K562 (cell line): Measurements from ENCODE around the gene DPEP2. TPM values are rescaled to one million over a fixed set of nuclear protein-coding genes. Genes with fewer than 3 reads are reported as not detected.

Experiments
- DIDO1 ChIP-seq: fragments of 450-650 bp; IDR thresholded peaks from 2 replicates; pipeline ENCODE4 v1.6.1; 2016; ENCODE audit warnings: low read depth, missing biosample characterization, missing genetic modification characterization
- ELF1 ChIP-seq: fragments of 200-800 bp; sonication (Bioruptor generic); IDR thresholded peaks from 2 replicates; pipeline ENCODE4 v1.6.1; 2016; ENCODE audit warnings: missing genetic modification characterization, missing compliant biosample characterization
- GMEB1 ChIP-seq: fragments of 250-450 bp; sonication (Bioruptor Pico); IDR thresholded peaks from 2 replicates; pipeline ENCODE4 v1.4.0; 2020; ENCODE audit warnings: mild to moderate bottlenecking
- HDAC2 ChIP-seq: fragments of 450-650 bp; IDR thresholded peaks from 2 replicates; pipeline ENCODE4 v1.6.1; 2016; ENCODE audit warnings: mild to moderate bottlenecking
- HMG20A ChIP-seq: fragments of 450-650 bp; formaldehyde crosslinking; conservative IDR thresholded peaks from 2 replicates; pipeline ENCODE4 v1.4.0; 2020; ENCODE audit warnings: mild to moderate bottlenecking, mixed read lengths
- MNT ChIP-seq, 2 experiments: fragments of 450-650 bp; conservative IDR thresholded peaks; 2 replicates each; pipeline ENCODE4 v1.6.1; 2017; ENCODE audit warnings: mild to moderate bottlenecking in 2 of 2, moderate library complexity in 2 of 2
- NCOA1 ChIP-seq: fragments of 450-650 bp; IDR thresholded peaks from 2 replicates; pipeline ENCODE4 v1.6.1; 2016; ENCODE audit warnings: low read depth
- NFATC3 ChIP-seq: fragments of 450-650 bp; IDR thresholded peaks from 2 replicates; pipeline ENCODE4 v1.6.1; 2017; ENCODE audit warnings: mild to moderate bottlenecking
- NKRF ChIP-seq: fragments of 450-650 bp; IDR thresholded peaks from 2 replicates; pipeline ENCODE4 v1.6.1; 2016; ENCODE audit warnings: borderline replicate concordance
- NR2C2 ChIP-seq, 2 experiments: fragments of 200-800 bp in 1 of 2; sonication (Bioruptor generic) in 1 of 2; sonication (generic) in 1 of 2; formaldehyde crosslinking in 1 of 2; IDR thresholded peaks; 2 replicates each; pipeline versions ENCODE4 v1.6.1 to v1.8.0; 2016 to 2022; ENCODE audit warnings: mild to moderate bottlenecking in 1 of 2, missing compliant biosample characterization in 1 of 2, missing genetic modification characterization in 1 of 2, missing genetic modification reagents in 1 of 2
- RBBP5 ChIP-seq: fragments of 200-600 bp; sonication (generic); IDR thresholded peaks from 2 replicates; pipeline ENCODE4 v1.6.1; 2012; ENCODE audit warnings: borderline replicate concordance, mild to moderate bottlenecking, low read length, control low read depth, inconsistent platforms; ENCODE audit not compliant: insufficient read depth, poor library complexity, severe bottlenecking
- ZKSCAN1 ChIP-seq: fragments of 150-350 bp; IDR thresholded peaks from 2 replicates; pipeline ENCODE4 v1.6.1; 2016; ENCODE audit warnings: low read depth, low read length
- ZNF121 ChIP-seq: sonication (generic); formaldehyde crosslinking; conservative IDR thresholded peaks from 2 replicates; pipeline ENCODE4 v1.8.0; 2022; ENCODE audit warnings: missing genetic modification reagents
- ZNF23 ChIP-seq: fragments of 250-450 bp; sonication (Bioruptor Pico); IDR thresholded peaks from 2 replicates; pipeline ENCODE4 v1.4.0; 2020; ENCODE audit warnings: mild to moderate bottlenecking
- ZNF766 ChIP-seq: fragments of 200-800 bp; sonication (Bioruptor generic); conservative IDR thresholded peaks from 2 replicates; pipeline ENCODE4 v1.6.1; 2016; ENCODE audit warnings: missing genetic modification characterization, missing compliant biosample characterization
- polyA plus RNA-seq, 8 experiments: library from polyadenylated mRNA; depleted of rRNA in 4 of 8; stranded (reverse) in 5 of 8; unstranded in 3 of 8; fragments of >200 nt; fragmentation: Nextera tagmentation in 2 of 8; fragmentation: Illumina TruSeq in 1 of 8; extraction: Ambion mirVana in 2 of 8; extraction: Trizol in 1 of 8; gene quantifications; 2 replicates each; pipeline versions ENCODE4 v1.2.1 to v1.2.3, GENCODE V29; 2011 to 2014; ENCODE audit warnings: inconsistent platforms in 1 of 8, missing spikeins in 1 of 8
- total RNA-seq, 7 experiments: library from RNA; depleted of rRNA in 6 of 7; stranded (reverse); fragments of >200 nt in 6 of 7; fragmentation: Illumina TruSeq in 2 of 7; extraction: Trizol in 2 of 7; gene quantifications; 2 replicates each; pipeline versions ENCODE4 v1.2.1 to v1.2.3, GENCODE V29; 2011 to 2021; ENCODE audit warnings: low replicate concordance in 1 of 7

The DPEP2 gene
- total and polyA plus RNA-seq, 9 of the 15 experiments (the other 6 are each of a cell fraction or from before 2014, with no cell fraction given): 0.14 to 1.2 (median 0.38) TPM

- TF ChIP-seq NKRF (peak; percentile 97), ZNF23 (CRISPR knock-in tag) (no peak), MNT (conservative IDR thresholded peaks at IDR 0.05) (peak; percentile 92 to 96), NCOA1 (0 out of 2 replicates have a peak, but pooled peaks have one; percentile 24), HMG20A (no peak), ZNF766 (CRISPR knock-in tag) (no peak), NFATC3 (no peak), ZKSCAN1 (peak; percentile 69), NR2C2 (CRISPR knock-in tag; IDR thresholded peaks at IDR 0.05) (peak; percentile 91), NR2C2 (tag; IDR thresholded peaks at IDR 0.05) (peak; percentile 96), RBBP5 (peak; percentile 100), ZNF121 (CRISPR knock-in tag) (no peak), ELF1 (no peak), HDAC2 (peak; percentile 89; the same call in 1 of the 2 replicates), GMEB1 (CRISPR knock-in tag) (peak; percentile 54; the same call in 1 of the 2 replicates), DIDO1 (tag) (peak; percentile 97)
Measured at GRCh38 chr16:68022728-68023537, 23.6 kb upstream of the DPEP2 start, which contains the start of the genes DDX28 and DUS2 (continued).
